ENCODE data around the gene CTNNA1. TPM values are rescaled to one million over a fixed set of nuclear protein-coding genes. Genes with fewer than 3 reads are reported as not detected.
A peak's percentile ranks its signal among the peaks of the same experiment; 100 is the strongest.

Gene CTNNA1
- total RNA-seq, 2 donors from 2014 or later = 247 to 288 TPM

DNA sequence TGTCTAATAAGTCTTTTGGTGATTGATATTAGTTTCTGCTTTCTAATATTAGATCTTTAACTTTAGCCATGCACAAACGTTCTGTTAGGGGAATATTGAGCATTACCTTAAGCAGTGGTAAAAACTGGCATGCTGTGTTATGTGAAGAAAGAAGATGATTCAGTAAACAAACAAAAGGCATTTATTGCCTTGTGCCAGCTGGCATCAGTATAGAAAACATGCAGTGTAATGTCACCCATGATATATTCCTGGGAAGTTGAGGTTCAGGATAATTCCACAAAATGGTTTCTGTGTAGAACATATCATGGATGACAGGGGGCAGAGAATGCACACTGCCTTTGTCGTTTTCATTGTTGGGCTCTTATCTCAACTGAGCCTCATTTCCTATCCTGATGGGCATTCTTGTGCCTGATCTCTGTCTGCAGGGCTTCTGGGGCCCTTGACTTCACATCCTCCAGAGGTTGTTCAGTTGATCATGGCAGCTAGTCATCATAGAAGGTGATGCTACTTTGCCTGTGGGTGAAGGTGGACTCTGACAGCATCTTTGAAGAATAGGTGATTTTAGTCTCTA is 97.7 kb downstream of the CTNNA1 start:
- Histone ChIP-seq H3K4me3 (no peak overlapping the region), H3K36me3 (no peaks in the 10 kb centered on the region), H3K27ac (no peak overlapping the region), H3K4me1 (peaks cover 0 to 18% of the 10 kb centered on the region in 2 donors), H3K27me3 (no peaks in the 10 kb centered on the region), H3K9me3 (no peaks in the 10 kb centered on the region)
- TF ChIP-seq, protein P1, sequence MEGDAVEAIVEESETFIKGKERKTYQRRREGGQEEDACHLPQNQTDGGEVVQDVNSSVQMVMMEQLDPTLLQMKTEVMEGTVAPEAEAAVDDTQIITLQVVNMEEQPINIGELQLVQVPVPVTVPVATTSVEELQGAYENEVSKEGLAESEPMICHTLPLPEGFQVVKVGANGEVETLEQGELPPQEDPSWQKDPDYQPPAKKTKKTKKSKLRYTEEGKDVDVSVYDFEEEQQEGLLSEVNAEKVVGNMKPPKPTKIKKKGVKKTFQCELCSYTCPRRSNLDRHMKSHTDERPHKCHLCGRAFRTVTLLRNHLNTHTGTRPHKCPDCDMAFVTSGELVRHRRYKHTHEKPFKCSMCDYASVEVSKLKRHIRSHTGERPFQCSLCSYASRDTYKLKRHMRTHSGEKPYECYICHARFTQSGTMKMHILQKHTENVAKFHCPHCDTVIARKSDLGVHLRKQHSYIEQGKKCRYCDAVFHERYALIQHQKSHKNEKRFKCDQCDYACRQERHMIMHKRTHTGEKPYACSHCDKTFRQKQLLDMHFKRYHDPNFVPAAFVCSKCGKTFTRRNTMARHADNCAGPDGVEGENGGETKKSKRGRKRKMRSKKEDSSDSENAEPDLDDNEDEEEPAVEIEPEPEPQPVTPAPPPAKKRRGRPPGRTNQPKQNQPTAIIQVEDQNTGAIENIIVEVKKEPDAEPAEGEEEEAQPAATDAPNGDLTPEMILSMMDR (IDR thresholded peaks at IDR 0.05) = no peak
- no peak for DNase-seq (ENCODE audit: low spot score)

DNA sequence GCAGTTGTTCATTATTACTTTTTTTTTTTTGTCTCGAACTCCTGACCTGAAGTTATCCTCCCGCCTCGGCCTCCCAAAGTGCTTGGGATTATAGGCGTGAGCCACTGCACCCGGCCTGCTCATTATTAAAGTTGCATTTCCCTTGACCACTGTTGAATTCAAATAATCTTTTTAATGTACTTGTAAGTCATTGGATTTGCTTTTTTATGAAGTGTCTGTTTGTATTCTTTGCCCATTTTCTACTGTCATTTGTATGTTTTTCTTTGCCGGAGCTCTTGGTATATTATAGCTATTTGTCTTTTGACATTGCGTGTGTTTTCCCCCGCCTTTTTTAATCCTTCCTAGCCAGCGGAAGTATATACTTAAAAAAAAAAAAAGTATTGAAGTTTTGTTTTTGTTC is 99.9 kb downstream of the CTNNA1 start:
- no peak overlapping the region for H3K4me3 ChIP-seq
- H3K27ac ChIP-seq = no peak overlapping the region
- peaks cover 0 to 18% of the 10 kb centered on the region in 2 donors for H3K4me1 ChIP-seq
- no peaks in the 10 kb centered on the region for H3K27me3 ChIP-seq
- TF ChIP-seq, protein P1 (IDR thresholded peaks at IDR 0.05) = no peak
- H3K9me3 ChIP-seq = no peaks in the 10 kb centered on the region
- DNase-seq (ENCODE audit: low spot score) = no peak
- H3K36me3 ChIP-seq = no peaks in the 10 kb centered on the region

- TF ChIP-seq, protein P1 (IDR thresholded peaks at IDR 0.05) = no peak
- Histone ChIP-seq H3K27me3 (no peaks in the 10 kb centered on the region), H3K36me3 (peaks cover 9% of the 10 kb centered on the region), H3K4me1 (peaks cover 0 to 40% of the 10 kb centered on the region in 2 donors), H3K9me3 (peaks cover 0 to 8% of the 10 kb centered on the region in 2 donors), H3K4me3 (no peak overlapping the region), H3K27ac (no peak overlapping the region)
- no peak for DNase-seq (ENCODE audit: low spot score)
Observed at GRCh38 chr5:138867011-138867410, 113.8 kb downstream of the CTNNA1 start.

GRCh38 chr5:138869038-138869437 is 115.8 kb downstream of the CTNNA1 start:
- Histone ChIP-seq H3K27ac (no peak overlapping the region), H3K36me3 (no peaks in the 10 kb centered on the region), H3K4me3 (no peak overlapping the region), H3K9me3 (no peaks in the 10 kb centered on the region), H3K4me1 (peaks cover 0 to 60% of the 10 kb centered on the region in 2 donors), H3K27me3 (no peaks in the 10 kb centered on the region)
- TF ChIP-seq, protein P1 (IDR thresholded peaks at IDR 0.05) = no peak
- DNase-seq (ENCODE audit: low spot score) = no peak

DNA sequence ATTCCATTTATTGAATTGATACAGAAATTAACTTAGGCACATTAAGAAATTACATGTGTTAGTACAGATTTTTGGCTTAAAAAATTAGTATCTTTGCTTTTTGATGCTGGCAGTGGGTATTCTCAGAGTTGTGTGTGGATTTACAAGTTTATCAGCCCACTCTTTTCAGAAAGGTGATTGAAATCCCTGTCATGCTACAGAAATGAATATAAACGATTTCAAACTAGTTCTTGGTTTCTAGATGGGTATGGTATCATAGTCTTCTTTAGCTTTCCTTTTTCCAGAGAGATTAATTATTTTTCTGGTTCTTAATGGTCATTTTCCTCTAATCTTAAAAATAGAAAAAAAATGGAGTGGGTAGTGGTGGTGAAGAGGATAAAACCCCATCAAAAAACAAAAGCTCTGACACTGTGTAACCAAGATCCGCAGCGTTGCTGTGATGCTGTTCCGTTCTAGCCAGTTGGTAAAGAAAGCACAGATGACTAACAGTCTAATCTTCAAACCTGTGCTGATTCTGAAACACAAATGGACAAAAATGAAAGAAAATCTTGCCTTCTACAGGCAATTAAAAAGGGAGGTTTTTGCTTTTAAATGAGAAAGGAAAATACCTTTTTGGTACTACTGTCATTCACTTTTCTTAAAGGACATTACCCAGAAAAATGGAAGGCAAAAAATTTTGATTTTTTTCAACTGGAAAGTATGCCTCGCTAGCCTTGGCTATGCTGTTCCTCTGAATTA is 116.7 kb downstream of the CTNNA1 start:
- Histone ChIP-seq H3K4me3 (no peak overlapping the region), H3K27ac (peak overlapping the region in 1 of 2 donors; percentile 6), H3K27me3 (no peaks in the 10 kb centered on the region), H3K36me3 (no peaks in the 10 kb centered on the region), H3K4me1 (peaks cover 0 to 69% of the 10 kb centered on the region in 2 donors), H3K9me3 (no peaks in the 10 kb centered on the region)
- DNase-seq (ENCODE audit: low spot score) = no peak
- TF ChIP-seq, protein P1 (IDR thresholded peaks at IDR 0.05) = no peak
